Heart right ventricle (tissue), 16 donors: Measurements from ENCODE around the gene ZRANB2. TPM values are rescaled to one million over a fixed set of nuclear protein-coding genes. Genes with fewer than 3 reads are reported as not detected.

Experiments
- ATAC-seq, 8 donors: fragments of 200-7000 bp; cut with Tn5 transposase; one replicate each; pipeline ENCODE4 v1.9.1; 2020; ENCODE audit warnings: mild to moderate bottlenecking in 8 of 8, moderate library complexity in 8 of 8, moderate number of reproducible peaks in 1 of 8
- DNase-seq, 2 donors: peaks; one replicate each; pipeline ENCODE4 v3.0.0-alpha.2; 2020
- H3K27ac ChIP-seq, 10 donors: fragments of 200-600 bp; sonication (generic) in 2 of 10; one replicate each; pipeline versions ENCODE4 v1.5.0 to v1.8.0; 2020 to 2022; ENCODE audit warnings: mild to moderate bottlenecking in 3 of 10
- H3K27me3 ChIP-seq, 7 donors: fragments of 200-600 bp; one replicate each; pipeline ENCODE4 v1.8.0; 2021 to 2022; ENCODE audit warnings: mild to moderate bottlenecking in 2 of 7
- H3K36me3 ChIP-seq, 9 donors: fragments of 200-600 bp; sonication (generic) in 1 of 9; one replicate each; pipeline versions ENCODE4 v1.5.0 to v1.8.0; 2020 to 2022; ENCODE audit warnings: mild to moderate bottlenecking in 2 of 9
- H3K4me1 ChIP-seq, 9 donors: fragments of 200-600 bp; sonication (generic) in 1 of 9; one replicate each; pipeline versions ENCODE4 v1.5.0 to v1.8.0; 2020 to 2022; ENCODE audit warnings: mild to moderate bottlenecking in 4 of 9
- H3K4me3 ChIP-seq, 10 donors: fragments of 200-600 bp; sonication (generic) in 2 of 10; one replicate each; pipeline versions ENCODE4 v1.5.0 to v1.8.0; 2020 to 2022; ENCODE audit warnings: mild to moderate bottlenecking in 7 of 10, moderate library complexity in 2 of 10
- H3K9me3 ChIP-seq, 11 donors: fragments of 200-600 bp in 10 of 11; sonication (generic) in 2 of 11; one replicate each; pipeline versions ENCODE4 v1.5.0 to v1.8.0; 2013 to 2022; ENCODE audit warnings: mild to moderate bottlenecking in 2 of 11, control low read depth in 1 of 11, moderate library complexity in 1 of 11
- WGBS, 2 donors: extraction: QIAGEN DNeasy Blood & Tissue Kit; methylation state at CpG; one replicate each; pipeline ENCODE4 v1.1.7; 2013; ENCODE audit warnings: inconsistent platforms in 1 of 2; 5-methylcytosine and 5-hydroxymethylcytosine counted together
- intact Hi-C, 10 donors: fragments of 100-400 bp; cut with DNase I; formaldehyde crosslinking; loops; one replicate each; pipeline versions ENCODE4 v1.11.1 to v1.14.2; 2022
- microRNA-seq, 2 donors: library from miRNA; unstranded; fragments of <30 nt; microRNA quantifications; one replicate each; pipeline ENCODE4 v1.2.0, GENCODE V29; 2021
- polyA plus RNA-seq, 2 donors: library from polyadenylated mRNA; stranded (reverse); fragments of 200-250 nt; gene quantifications; one replicate each; pipeline ENCODE4 v1.2.3, GENCODE V29; 2013
- total RNA-seq, 10 donors: library from RNA; stranded (reverse); fragmentation: NEBNext Ultra II Directional in 3 of 10; extraction: Animal tissue kit (Norgen Biotek cat#: 25700) in 3 of 10; gene quantifications; one replicate each; pipeline versions ENCODE4 v1.2.1 to v1.2.4, GENCODE V29; 2021 to 2023
- TF ChIP-seq, protein P1 (sequence below), 9 donors: fragments of 200-600 bp; sonication (generic) in 2 of 9; IDR thresholded peaks; one replicate each; pipeline versions ENCODE4 v1.5.0 to v1.8.0; 2021 to 2022; ENCODE audit warnings: antibody characterized with exemption in 9 of 9, mild to moderate bottlenecking in 5 of 9, moderate library complexity in 1 of 9
- donor health status: Arrhythmogenic right ventricular cardiomyopathy.
- donor health status: ischemic (EF 13 %, LVEDD 7.1; RV severe dilation, severe dysfunction).
- donor health status: healthy with polysubstance abuse.
- donor health status: DM: no; HTN: yes; CAD: no.
- donor health status: DM: no; HTN: no; CAD: no.
- donor health status: ischemic (EF 25% LVEDD 6.9; RV normal size, moderate dysfunction).
- donor health status: ischemic (EF 25% LVEDD 5.7; RV mildly dilated, moderate dysfunction).
- donor health status: healthy.
- donor health status: DM: yes; HTN: yes; CAD: no.
- donor health status: Ischemic cardiomyopathy.
- donor health status: ischemic (EF 35%, LVEDD 5.7; RV mildly dilated, moderate dysfunction).
- donor health status: nonischemic (EF 11% LVEDD 7.7; RV severe dilation, severe dysfunction).
- donor health status: DM: yes; HTN: yes; CAD: no.
- donor health status: PGD.
- donor health status: ischemic (EF 29% LVEDD 5.4; RV normal size, mild dysfunction).
- donor health status: nonischemic (EF 23%, LVEDD 6.1; RV moderate dilation, normal function).

Gene ZRANB2
- total and polyA plus RNA-seq, 12 donors, result 26.5 to 55.5 (median 48.4) TPM

DNA sequence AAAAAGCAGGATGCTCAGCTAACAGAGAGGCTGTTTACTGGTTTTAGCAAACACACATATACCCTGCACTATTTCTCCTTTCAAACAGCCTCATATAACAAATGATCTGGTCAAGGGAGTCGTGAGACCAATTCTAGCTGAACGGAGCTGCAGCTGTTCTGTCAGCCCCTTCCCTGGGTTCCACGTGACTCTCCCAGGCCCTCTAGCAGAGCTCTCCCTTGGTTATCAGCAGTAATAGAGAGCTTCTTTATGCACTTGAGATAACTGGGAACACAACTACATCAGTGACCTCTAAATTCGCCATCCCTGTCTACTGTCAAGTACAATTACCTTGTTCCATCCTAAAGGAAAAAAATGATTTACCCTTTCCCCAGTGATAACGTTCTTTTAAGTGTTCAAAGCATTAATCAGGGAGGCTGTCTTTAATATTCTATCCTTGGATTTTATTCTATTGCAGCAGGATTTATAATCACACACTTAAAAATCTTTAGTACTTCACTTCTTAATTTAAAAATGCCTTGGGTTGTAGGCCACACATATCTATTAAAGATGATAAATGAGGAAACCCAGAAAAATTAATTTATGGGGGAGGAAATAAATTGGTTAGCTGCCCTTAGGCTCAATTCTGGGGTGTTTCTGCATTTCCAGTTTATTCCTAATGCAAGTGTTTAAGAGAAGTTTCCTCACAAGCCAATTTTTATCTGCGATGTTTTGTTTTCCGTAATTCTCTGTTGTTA, 61.4 kb downstream of the ZRANB2 start:
- no peak overlapping the region for H3K4me3 ChIP-seq
- no peaks in the 10 kb centered on the region for H3K36me3 ChIP-seq
- DNase-seq (no peak), ATAC-seq (peak in 6 of 8 donors; percentile 46 to 86 (median 70))
- H3K4me1 ChIP-seq, result peaks cover 0 to 11% (median 0%) of the 10 kb centered on the region in 9 donors
- TF ChIP-seq, protein P1, sequence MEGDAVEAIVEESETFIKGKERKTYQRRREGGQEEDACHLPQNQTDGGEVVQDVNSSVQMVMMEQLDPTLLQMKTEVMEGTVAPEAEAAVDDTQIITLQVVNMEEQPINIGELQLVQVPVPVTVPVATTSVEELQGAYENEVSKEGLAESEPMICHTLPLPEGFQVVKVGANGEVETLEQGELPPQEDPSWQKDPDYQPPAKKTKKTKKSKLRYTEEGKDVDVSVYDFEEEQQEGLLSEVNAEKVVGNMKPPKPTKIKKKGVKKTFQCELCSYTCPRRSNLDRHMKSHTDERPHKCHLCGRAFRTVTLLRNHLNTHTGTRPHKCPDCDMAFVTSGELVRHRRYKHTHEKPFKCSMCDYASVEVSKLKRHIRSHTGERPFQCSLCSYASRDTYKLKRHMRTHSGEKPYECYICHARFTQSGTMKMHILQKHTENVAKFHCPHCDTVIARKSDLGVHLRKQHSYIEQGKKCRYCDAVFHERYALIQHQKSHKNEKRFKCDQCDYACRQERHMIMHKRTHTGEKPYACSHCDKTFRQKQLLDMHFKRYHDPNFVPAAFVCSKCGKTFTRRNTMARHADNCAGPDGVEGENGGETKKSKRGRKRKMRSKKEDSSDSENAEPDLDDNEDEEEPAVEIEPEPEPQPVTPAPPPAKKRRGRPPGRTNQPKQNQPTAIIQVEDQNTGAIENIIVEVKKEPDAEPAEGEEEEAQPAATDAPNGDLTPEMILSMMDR (IDR thresholded peaks at IDR 0.05), result no peak
- no peaks in the 10 kb centered on the region for H3K9me3 ChIP-seq
- intact Hi-C loops, result no loop called here
- 37 to 42% methylated on average over 7 of the region's 7 CpGs for WGBS, 2 donors
- no peak overlapping the region for H3K27ac ChIP-seq
- peaks cover 0 to 10% (median 3%) of the 10 kb centered on the region in 7 donors for H3K27me3 ChIP-seq

DNA sequence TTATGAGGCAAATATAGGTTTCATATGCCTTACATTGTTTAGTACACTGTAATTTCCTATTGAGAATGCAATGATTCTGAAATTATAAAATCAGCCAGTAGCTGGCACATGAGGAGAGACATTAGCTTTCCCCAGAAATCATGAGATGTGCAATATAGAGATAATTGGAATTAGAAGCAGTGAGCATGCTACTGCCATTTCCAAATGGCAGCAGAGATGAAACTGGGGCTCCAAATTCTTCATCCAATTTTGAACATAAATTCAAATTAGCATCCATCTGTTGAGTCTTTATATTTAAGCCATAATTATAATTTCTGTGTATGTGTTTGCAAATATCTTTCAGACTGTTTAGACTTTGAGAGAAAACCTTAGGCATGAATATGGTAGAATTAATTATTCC, 62.0 kb downstream of the ZRANB2 start:
- TF ChIP-seq, protein P1 (IDR thresholded peaks at IDR 0.05), result no peak
- H3K27me3 ChIP-seq, result peaks cover 0 to 10% (median 0%) of the 10 kb centered on the region in 7 donors
- no peak overlapping the region for H3K27ac ChIP-seq
- no peaks in the 10 kb centered on the region for H3K9me3 ChIP-seq
- ATAC-seq (no peak), DNase-seq (no peak)
- intact Hi-C loops, result no loop called here
- H3K36me3 ChIP-seq, result no peaks in the 10 kb centered on the region
- H3K4me3 ChIP-seq, result no peak overlapping the region
- H3K4me1 ChIP-seq, result peaks cover 0 to 11% (median 0%) of the 10 kb centered on the region in 9 donors

DNA sequence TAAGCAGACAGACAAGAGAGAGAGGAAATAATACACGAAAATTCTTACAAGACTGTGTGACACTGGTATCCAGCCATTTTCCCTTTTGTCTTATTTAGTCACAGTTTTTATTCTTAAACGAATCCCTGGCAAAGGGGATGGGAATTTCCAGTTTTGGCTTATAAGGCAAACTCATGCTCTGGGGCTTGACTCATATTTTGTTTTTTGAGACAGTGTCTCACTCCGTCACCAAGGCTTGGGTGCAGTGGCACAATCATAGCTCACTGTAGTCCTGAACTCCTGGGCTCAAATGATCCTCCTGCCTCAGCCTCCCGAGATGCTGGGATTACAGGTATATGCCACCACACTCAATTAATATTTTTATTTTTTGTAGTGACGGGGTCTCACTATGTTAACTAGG, 65.1 kb downstream of the ZRANB2 start:
- H3K36me3 ChIP-seq, result no peaks in the 10 kb centered on the region
- TF ChIP-seq, protein P1 (IDR thresholded peaks at IDR 0.05), result no peak
- H3K9me3 ChIP-seq, result no peaks in the 10 kb centered on the region
- ATAC-seq (no peak), DNase-seq (no peak)
- peaks cover 0 to 10% (median 0%) of the 10 kb centered on the region in 7 donors for H3K27me3 ChIP-seq
- no peak overlapping the region for H3K27ac ChIP-seq
- peaks cover 0 to 11% (median 0%) of the 10 kb centered on the region in 9 donors for H3K4me1 ChIP-seq
- 82 to 85% methylated on average over 5 of the region's 5 CpGs for WGBS, 2 donors
- H3K4me3 ChIP-seq, result no peak overlapping the region
- intact Hi-C loops, result no loop called here

DNA sequence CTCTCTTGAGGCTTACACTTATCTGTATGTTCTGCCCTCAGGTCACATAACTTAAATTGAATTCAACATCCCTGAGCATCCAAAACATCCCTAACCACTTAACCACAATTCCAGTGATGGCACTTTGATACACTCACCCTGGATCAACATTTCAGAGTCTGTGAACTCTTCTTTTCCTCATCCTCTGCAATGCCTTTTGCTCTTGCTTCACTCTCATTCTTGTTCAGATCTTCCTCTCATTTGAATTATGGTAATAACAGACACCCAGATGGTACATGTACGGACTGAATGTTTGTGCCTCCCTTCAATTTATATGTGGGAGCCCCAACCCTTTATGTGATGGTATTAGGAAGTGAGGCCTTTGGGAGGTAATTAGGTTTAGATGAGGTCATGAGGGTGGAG, 66.7 kb downstream of the ZRANB2 start:
- Histone ChIP-seq H3K27me3 (peaks cover 0 to 8% (median 0%) of the 10 kb centered on the region in 7 donors), H3K9me3 (no peaks in the 10 kb centered on the region), H3K4me1 (peaks cover 0 to 3% (median 0%) of the 10 kb centered on the region in 9 donors), H3K27ac (no peak overlapping the region), H3K4me3 (no peak overlapping the region), H3K36me3 (no peaks in the 10 kb centered on the region)
- intact Hi-C loops, result no loop called here
- WGBS, 2 donors, result 84% methylated on average over 1 of the region's 1 CpG
- ATAC-seq (no peak), DNase-seq (no peak)
- TF ChIP-seq, protein P1 (IDR thresholded peaks at IDR 0.05), result no peak

Small RNA genes lying within 50 kb of the gene (microRNA-seq; reads per million reads assigned to microRNA genes)
- 505 to 657 reads per million in 2 donors for gene MIR186

Other genes starting within 250 kb of the ZRANB2 start
- gene PTGER3, start 33.2 kb downstream of the ZRANB2 start, total RNA-seq, result 1 to 10 TPM in 5 of 10 donors, under 1 TPM in 5; 0.11 to 4.6 (median 0.98) TPM
- 1 to 10 TPM; 1.0 to 1.5 TPM for gene PTGER3, start 33.2 kb downstream of the ZRANB2 start, polyA plus RNA-seq